Measurements from ENCODE around the gene AMER1. TPM values are rescaled to one million over a fixed set of nuclear protein-coding genes. Genes with fewer than 3 reads are reported as not detected.
A peak's percentile ranks its signal among the peaks of the same experiment; 100 is the strongest.

AMER1 gene
- total and polyA plus RNA-seq, 9 of the 15 experiments (the other 6 are each of a cell fraction or from before 2014, with no cell fraction given) = 0.29 to 4.6 (median 3.0) TPM

- TF ChIP-seq CHD7 (IDR thresholded peaks at IDR 0.05; ENCODE audit: low read depth, low read length) (no peak), HDGF (IDR thresholded peaks at IDR 0.05) (no peak), RUNX1 (IDR thresholded peaks at IDR 0.05; ENCODE audit: low read depth) (no peak), ZNF766 (CRISPR knock-in tag; conservative IDR thresholded peaks at IDR 0.05) (no peak), PYGO2 (tag; IDR thresholded peaks at IDR 0.05) (no peak), HDAC8 (tag; IDR thresholded peaks at IDR 0.05) (no peak), CTCF (IDR thresholded peaks at IDR 0.05 in 2 of 3, conservative IDR thresholded peaks at IDR 0.05 in 1 of 3; ENCODE audit: insufficient read depth in 2 of 3, low read depth in 1 of 3, low read length in 3 of 3) (peak; percentile 4 to 9 (median 7); a peak in 1 of 6 replicates), ZNF717 (CRISPR knock-in tag; IDR thresholded peaks at IDR 0.05) (no peak), ELK3 (CRISPR knock-in tag; IDR thresholded peaks at IDR 0.05) (no peak), RBM22 (IDR thresholded peaks at IDR 0.05; ENCODE audit: low read depth, low read length, poor library complexity, severe bottlenecking) (no peak)
- TF ChIP-seq, protein P1, sequence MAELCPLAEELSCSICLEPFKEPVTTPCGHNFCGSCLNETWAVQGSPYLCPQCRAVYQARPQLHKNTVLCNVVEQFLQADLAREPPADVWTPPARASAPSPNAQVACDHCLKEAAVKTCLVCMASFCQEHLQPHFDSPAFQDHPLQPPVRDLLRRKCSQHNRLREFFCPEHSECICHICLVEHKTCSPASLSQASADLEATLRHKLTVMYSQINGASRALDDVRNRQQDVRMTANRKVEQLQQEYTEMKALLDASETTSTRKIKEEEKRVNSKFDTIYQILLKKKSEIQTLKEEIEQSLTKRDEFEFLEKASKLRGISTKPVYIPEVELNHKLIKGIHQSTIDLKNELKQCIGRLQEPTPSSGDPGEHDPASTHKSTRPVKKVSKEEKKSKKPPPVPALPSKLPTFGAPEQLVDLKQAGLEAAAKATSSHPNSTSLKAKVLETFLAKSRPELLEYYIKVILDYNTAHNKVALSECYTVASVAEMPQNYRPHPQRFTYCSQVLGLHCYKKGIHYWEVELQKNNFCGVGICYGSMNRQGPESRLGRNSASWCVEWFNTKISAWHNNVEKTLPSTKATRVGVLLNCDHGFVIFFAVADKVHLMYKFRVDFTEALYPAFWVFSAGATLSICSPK (IDR thresholded peaks at IDR 0.05; ENCODE audit: borderline replicate concordance) = no peak
Measured at GRCh38 chrX:64205735-64206501, 410 bp upstream of the AMER1 start (continued).

All from K562 (cell line).